Activated B cell treated with CpG ODN at 0.5 μM for 24 hours (primary cell): ENCODE data around the gene OR6C65. TPM values are rescaled to one million over a fixed set of nuclear protein-coding genes. Genes with fewer than 3 reads are reported as not detected.

Experiments used
- ATAC-seq: fragments of 200-7000 bp; cut with Tn5 transposase; one replicate; pipeline ENCODE4 v1.10.0; 2021; ENCODE audit warnings: low read depth, mild to moderate bottlenecking, moderate library complexity
- CTCF ChIA-PET: fragments of 350-600 bp; sonication (Branson Sonifier 250); formaldehyde crosslinking; loops from one replicate; lab custom pipeline; 2021; ENCODE audit warnings: antibody characterized with exemption; lab: Charles Lee
- POLR2A ChIA-PET: fragments of 350-600 bp; sonication (Branson Sonifier 250); formaldehyde crosslinking; loops from one replicate; lab custom pipeline; 2021; ENCODE audit warnings: antibody characterized with exemption; lab: Charles Lee
- DNase-seq: peaks from one replicate; pipeline ENCODE4 v3.0.0; 2022
- H3K27ac Mint-ChIP-seq: one replicate; pipeline ENCODE4 v1.8.0; 2020; ENCODE audit warnings: mixed read lengths
- H3K27me3 Mint-ChIP-seq: one replicate; pipeline ENCODE4 v1.8.0; 2021; ENCODE audit warnings: mixed read lengths
- H3K36me3 Mint-ChIP-seq: one replicate; pipeline ENCODE4 v1.8.0; 2021; ENCODE audit warnings: low read depth, mixed read lengths
- H3K4me1 Mint-ChIP-seq: one replicate; pipeline ENCODE4 v1.8.0; 2021; ENCODE audit warnings: mixed read lengths
- H3K4me3 Mint-ChIP-seq: one replicate; pipeline ENCODE4 v1.8.0; 2020; ENCODE audit warnings: mild to moderate bottlenecking, mixed read lengths
- H3K9me3 Mint-ChIP-seq: one replicate; pipeline ENCODE4 v1.8.0; 2020; ENCODE audit warnings: mixed read lengths
- CTCF ChIP-seq: fragments of 200-600 bp; IDR thresholded peaks from one replicate; pipeline ENCODE4 v1.8.0; 2022; ENCODE audit warnings: antibody characterized with exemption, mild to moderate bottlenecking
- intact Hi-C: fragments of 100-400 bp; cut with micrococcal nuclease; formaldehyde crosslinking; loops from one replicate; pipeline ENCODE4 v1.15.1; 2024
- total RNA-seq: library from RNA; stranded (reverse); gene quantifications from 2 replicates; pipeline ENCODE4 v1.2.3, GENCODE V29; 2022

OR6C65 gene
- total RNA-seq, 1 donor from 2014 or later: not detected

- intact Hi-C loops: no loop called here
- Mint-ChIP-seq H3K4me3 (no peak within 1 kb of the TSS), H3K27me3 (peaks cover 2% of the 10 kb centered on the region), H3K9me3 (peaks cover 20% of the 10 kb centered on the region), H3K27ac (no peak within 1 kb of the TSS), H3K36me3 (peaks cover 7% of the 10 kb centered on the region), H3K4me1 (peaks cover 5% of the 10 kb centered on the region)
- ChIA-PET POLR2A (no interaction called here), CTCF (no interaction called here)
- ATAC-seq: no peak
- DNase-seq: no peak
- TF ChIP-seq CTCF: no peak
These were observed 43.4 kb downstream of the OR6C65 start, which contains the start of gene OR6C2 for GRCh38 chr12:55443776-55444175. TSS of gene OR6C2 (plus strand) at chr12:55444076. CDS start at chr12:55452214, 8,138 bp downstream.

DNA sequence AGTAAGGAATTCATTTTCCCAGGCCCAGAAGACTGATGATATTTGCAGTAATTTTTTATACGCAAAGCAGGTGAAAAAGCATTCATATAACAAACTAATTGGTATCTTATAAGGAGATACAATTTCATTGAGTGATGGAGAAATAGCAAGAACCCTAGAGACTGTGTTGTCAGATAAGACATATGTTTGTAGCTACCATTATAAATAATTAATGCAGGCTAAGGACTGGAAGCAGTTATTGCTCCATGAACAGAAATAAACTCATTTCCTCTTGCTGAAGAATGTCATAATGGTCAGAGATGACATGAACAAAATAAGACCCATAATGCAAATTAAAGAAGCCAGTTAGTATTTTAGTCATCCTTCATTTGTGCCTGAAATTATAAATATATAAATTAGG lies 45.0 kb downstream of the OR6C65 start:
- no peak for TF ChIP-seq CTCF
- no peak for ATAC-seq
- Mint-ChIP-seq H3K27me3 (peaks cover 2% of the 10 kb centered on the region), H3K4me1 (peaks cover 5% of the 10 kb centered on the region), H3K4me3 (no peak overlapping the region), H3K9me3 (peaks cover 13% of the 10 kb centered on the region), H3K36me3 (peaks cover 6% of the 10 kb centered on the region), H3K27ac (no peak overlapping the region)
- CTCF ChIA-PET: no interaction called here
- DNase-seq: no peak
- POLR2A ChIA-PET: no interaction called here
- intact Hi-C loops: no loop called here

DNA sequence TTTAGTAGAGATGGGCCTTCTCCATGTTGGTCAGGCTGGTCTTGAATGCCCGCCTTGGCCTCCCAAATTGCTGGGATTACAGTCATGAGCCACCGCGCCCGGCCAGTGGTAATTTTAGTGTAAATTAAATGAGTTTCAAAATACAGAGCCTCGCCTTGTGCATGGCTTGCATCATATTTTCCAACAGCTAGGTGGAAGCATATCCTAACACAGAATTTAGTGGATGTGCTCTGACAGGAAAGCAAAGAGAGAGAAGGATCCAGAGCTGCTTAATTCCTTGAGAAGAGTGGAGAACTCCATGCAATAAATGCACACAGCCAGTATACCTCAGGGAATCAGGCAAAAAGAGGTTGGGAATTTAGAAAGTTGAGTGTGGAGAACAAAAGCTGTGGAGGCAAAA lies 46.0 kb downstream of the OR6C65 start:
- ChIA-PET CTCF (no interaction called here), POLR2A (no interaction called here)
- TF ChIP-seq CTCF: no peak
- H3K36me3 Mint-ChIP-seq: peaks cover 2% of the 10 kb centered on the region
- ATAC-seq (no peak), DNase-seq (no peak)
- peaks cover 5% of the 10 kb centered on the region for H3K4me1 Mint-ChIP-seq
- H3K9me3 Mint-ChIP-seq: peaks cover 11% of the 10 kb centered on the region
- no peak overlapping the region for H3K4me3 Mint-ChIP-seq
- intact Hi-C loops: loop anchor here (1.0 kb wide), 1 partner anchor 173 kb away; no protein-coding TSS in a partner anchor
- peaks cover 4% of the 10 kb centered on the region for H3K27me3 Mint-ChIP-seq
- no peak overlapping the region for H3K27ac Mint-ChIP-seq

GRCh38 chr12:55448825-55449224 lies 48.5 kb downstream of the OR6C65 start:
- peaks cover 1% of the 10 kb centered on the region for H3K4me1 Mint-ChIP-seq
- intact Hi-C loops: no loop called here
- no peaks in the 10 kb centered on the region for H3K9me3 Mint-ChIP-seq
- CTCF ChIA-PET: no interaction called here
- DNase-seq (no peak), ATAC-seq (no peak)
- peaks cover 8% of the 10 kb centered on the region for H3K27me3 Mint-ChIP-seq
- H3K27ac Mint-ChIP-seq: no peak overlapping the region
- H3K36me3 Mint-ChIP-seq: no peaks in the 10 kb centered on the region
- H3K4me3 Mint-ChIP-seq: no peak overlapping the region
- no peak for TF ChIP-seq CTCF
- POLR2A ChIA-PET: no interaction called here

Other genes with a start within 250 kb of the OR6C65 start
- not detected in 2 replicates for gene OR10A7, start 179.5 kb upstream of the OR6C65 start, total RNA-seq
- not detected in 2 replicates for gene OR6C74, start 155.9 kb upstream of the OR6C65 start, total RNA-seq
- gene OR6C6, start 104.0 kb upstream of the OR6C65 start, total RNA-seq: not detected in 2 replicates
- gene OR6C1, start 86.2 kb upstream of the OR6C65 start, total RNA-seq: not detected in 2 replicates
- gene OR6C3, start 69.8 kb upstream of the OR6C65 start, total RNA-seq: not detected in 2 replicates
- not detected in 2 replicates for gene OR6C75, start 37.6 kb upstream of the OR6C65 start, total RNA-seq
- not detected in 2 replicates for gene OR6C76, start 25.7 kb downstream of the OR6C65 start, total RNA-seq
- not detected in 2 replicates for gene OR6C2, start 43.5 kb downstream of the OR6C65 start, total RNA-seq
- not detected in 2 replicates for gene OR6C70, start 69.6 kb downstream of the OR6C65 start, total RNA-seq
- gene OR6C68, start 91.8 kb downstream of the OR6C65 start, total RNA-seq: not detected in 2 replicates
- gene OR6C4, start 149.1 kb downstream of the OR6C65 start, total RNA-seq: not detected in 2 replicates
- gene OR2AP1, start 171.9 kb downstream of the OR6C65 start, total RNA-seq: 0.32 TPM in 1 of 2 replicates, not detected in the other
- not detected in 2 replicates for gene OR10P1, start 236.4 kb downstream of the OR6C65 start, total RNA-seq